Muscle of leg (tissue), 11 donors: ENCODE results near the gene RPS6KB2. TPM values are rescaled to one million over a fixed set of nuclear protein-coding genes. Genes with fewer than 3 reads are reported as not detected.
A peak's percentile ranks its signal among the peaks of the same experiment; 100 is the strongest.
"Not testable (repeated sequence)": the region's sequence is repeated elsewhere in the genome, so short reads cannot be mapped to it uniquely, and the experiment has no call there.

Experiments
- DNase-seq: peaks from one replicate; pipeline ENCODE4 v3.0.0; 2013
- H3K27ac ChIP-seq: one replicate; pipeline ENCODE4 v1.5.1; 2013; ENCODE audit warnings: mild to moderate bottlenecking, low read length, control low read depth
- H3K27me3 ChIP-seq: one replicate; pipeline ENCODE4 v1.6.1; 2013; ENCODE audit warnings: low read length; ENCODE audit not compliant: control insufficient read depth, insufficient read depth
- H3K36me3 ChIP-seq: one replicate; pipeline ENCODE4 v1.6.1; 2013; ENCODE audit warnings: low read length; ENCODE audit not compliant: control insufficient read depth, insufficient read depth
- H3K4me1 ChIP-seq: one replicate; pipeline ENCODE4 v1.6.1; 2013; ENCODE audit warnings: low read length; ENCODE audit not compliant: control insufficient read depth, insufficient read depth
- H3K4me3 ChIP-seq: one replicate; pipeline ENCODE4 v1.5.1; 2013; ENCODE audit warnings: low read length, control low read depth
- H3K9me3 ChIP-seq: replicated peaks from 2 replicates; pipeline ENCODE4 v1.6.1; 2013; ENCODE audit warnings: low read depth, low read length; ENCODE audit not compliant: control insufficient read depth
- WGBS: methylation state at CpG from one replicate; pipeline ENCODE4 v1.1.5; 2013; ENCODE audit warnings: missing lambda C conversion rate; ENCODE audit not compliant: insufficient coverage; 5-methylcytosine and 5-hydroxymethylcytosine counted together
- polyA plus RNA-seq, 8 donors: library from polyadenylated mRNA; unstranded; fragments of 120-200 nt; gene quantifications; one replicate each; pipeline versions ENCODE4 v1.2.1 to v1.2.3, GENCODE V29; 2013; ENCODE audit warnings: inconsistent platforms in 1 of 8, low replicate concordance in 1 of 8; ENCODE audit not compliant: insufficient read length in 8 of 8, insufficient read depth in 1 of 8
- total RNA-seq: library from RNA; stranded (reverse); fragments of 120-200 nt; gene quantifications from one replicate; pipeline ENCODE4 v1.2.4, GENCODE V29; 2013

The RPS6KB2 gene
- total and polyA plus RNA-seq, 9 donors: 27.9 to 45.5 (median 37.7) TPM

DNA sequence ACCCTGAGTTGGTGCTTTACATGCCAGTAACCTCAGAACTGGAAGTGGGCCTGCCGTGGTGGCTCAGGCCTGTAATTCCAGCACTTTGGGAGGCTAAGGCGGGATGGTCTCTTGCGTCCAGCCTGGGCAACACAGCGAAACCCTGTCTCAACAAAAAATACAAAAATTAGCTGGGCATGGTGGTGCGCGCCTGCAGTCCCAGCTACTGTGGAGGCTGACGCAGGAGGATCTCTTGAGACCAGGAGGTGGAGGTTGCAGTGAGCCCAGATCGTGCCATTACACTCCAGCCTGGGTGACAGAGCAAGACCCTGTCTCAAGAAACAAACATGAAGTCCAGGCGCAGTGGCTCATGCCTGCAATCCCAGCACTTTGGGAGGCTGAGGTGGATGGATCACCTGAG is 25.2 kb upstream of the RPS6KB2 start:
- not testable (repeated sequence) for H3K4me3 ChIP-seq, H3K27me3 ChIP-seq, H3K27ac ChIP-seq, H3K9me3 ChIP-seq, DNase-seq
- H3K36me3 ChIP-seq: peaks cover 23% of the 10 kb centered on the region
- peaks cover 39% of the 10 kb centered on the region for H3K4me1 ChIP-seq
- WGBS: 94% methylated on average over 5 of the region's 9 CpGs

GRCh38 chr11:67404515-67405195 is 23.6 kb upstream of the RPS6KB2 start:
- Histone ChIP-seq H3K27ac (no peak overlapping the region), H3K27me3 (peaks cover 14% of the 10 kb centered on the region), H3K4me1 (peaks cover 47% of the 10 kb centered on the region), H3K4me3 (peak overlapping the region; percentile 15), H3K9me3 (no peaks in the 10 kb centered on the region), H3K36me3 (peaks cover 7% of the 10 kb centered on the region)
- no peak for DNase-seq
- WGBS: 65% methylated on average over 10 of the region's 13 CpGs

DNA sequence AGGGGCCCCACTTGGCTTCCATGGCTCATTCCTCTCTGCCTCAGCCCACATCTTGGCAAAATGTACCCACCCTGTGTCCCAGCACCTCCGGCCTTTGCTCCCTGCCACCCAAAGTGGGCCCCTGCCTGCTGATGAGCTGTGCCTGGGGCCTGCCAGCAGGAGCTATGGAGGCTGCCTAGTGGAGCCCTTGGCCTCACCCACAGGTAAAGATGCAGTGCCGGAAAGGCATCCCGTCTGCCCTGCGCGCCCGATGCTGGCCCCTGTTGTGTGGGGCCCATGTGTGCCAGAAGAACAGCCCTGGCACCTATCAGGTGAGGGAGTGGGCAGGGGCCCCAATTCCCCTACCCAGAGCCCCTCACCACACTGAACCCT is 23.1 kb upstream of the RPS6KB2 start:
- WGBS: 82% methylated on average over 2 of the region's 6 CpGs
- peaks cover 19% of the 10 kb centered on the region for H3K27me3 ChIP-seq
- H3K27ac ChIP-seq: no peak overlapping the region
- H3K9me3 ChIP-seq: no peaks in the 10 kb centered on the region
- H3K36me3 ChIP-seq: peaks cover 5% of the 10 kb centered on the region
- H3K4me3 ChIP-seq: no peak overlapping the region
- H3K4me1 ChIP-seq: peaks cover 48% of the 10 kb centered on the region
- no peak for DNase-seq

DNA sequence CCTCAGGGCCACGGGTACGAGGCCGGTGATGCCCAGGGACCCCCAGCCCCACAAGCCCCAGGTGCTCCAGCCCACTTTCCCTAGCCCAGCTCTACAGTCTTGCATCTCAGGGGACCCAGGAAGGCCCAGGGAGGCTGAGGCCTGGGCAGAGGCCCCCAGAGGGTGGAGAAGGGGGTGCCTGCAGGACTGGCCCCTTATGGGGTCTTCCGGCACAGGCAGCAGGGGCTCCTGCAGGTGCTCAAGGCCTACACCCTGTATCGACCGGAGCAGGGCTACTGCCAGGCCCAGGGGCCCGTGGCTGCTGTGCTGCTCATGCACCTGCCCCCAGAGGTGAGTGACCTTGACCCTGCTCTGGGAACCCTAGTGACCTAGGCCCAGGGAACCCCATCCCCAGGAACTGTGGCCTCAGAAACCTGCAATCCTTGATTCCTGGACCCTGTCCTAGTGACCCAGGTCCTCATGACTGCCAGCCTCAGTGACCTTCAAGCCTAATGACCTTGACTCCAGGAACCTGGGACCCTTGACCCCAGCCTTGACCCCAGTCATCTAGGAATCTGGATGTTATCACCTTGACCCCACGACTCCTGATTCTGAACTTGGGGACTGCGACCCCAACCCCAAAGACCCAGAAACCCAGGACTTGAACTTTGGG is 22.5 kb upstream of the RPS6KB2 start:
- Histone ChIP-seq H3K4me1 (peaks cover 48% of the 10 kb centered on the region), H3K4me3 (no peak overlapping the region), H3K9me3 (no peaks in the 10 kb centered on the region), H3K27ac (no peak overlapping the region), H3K27me3 (peaks cover 25% of the 10 kb centered on the region), H3K36me3 (no peaks in the 10 kb centered on the region)
- WGBS: 80% methylated on average over 6 of the region's 9 CpGs
- DNase-seq: no peak

- Histone ChIP-seq H3K27ac (no peak overlapping the region), H3K4me1 (peaks cover 49% of the 10 kb centered on the region), H3K36me3 (no peaks in the 10 kb centered on the region), H3K9me3 (no peaks in the 10 kb centered on the region), H3K4me3 (no peak overlapping the region), H3K27me3 (peaks cover 32% of the 10 kb centered on the region)
- no peak for DNase-seq
- WGBS: 85% methylated on average over 16 of the region's 18 CpGs
Measured at GRCh38 chr11:67406420-67406968, 21.8 kb upstream of the RPS6KB2 start.

GRCh38 chr11:67406969-67407687 is 21.2 kb upstream of the RPS6KB2 start:
- H3K27me3 ChIP-seq: peaks cover 38% of the 10 kb centered on the region
- no peak overlapping the region for H3K27ac ChIP-seq
- H3K4me1 ChIP-seq: peaks cover 47% of the 10 kb centered on the region
- H3K9me3 ChIP-seq: no peaks in the 10 kb centered on the region
- no peak overlapping the region for H3K4me3 ChIP-seq
- no peak for DNase-seq
- 54% methylated on average over 5 of the region's 12 CpGs for WGBS
- no peaks in the 10 kb centered on the region for H3K36me3 ChIP-seq

DNA sequence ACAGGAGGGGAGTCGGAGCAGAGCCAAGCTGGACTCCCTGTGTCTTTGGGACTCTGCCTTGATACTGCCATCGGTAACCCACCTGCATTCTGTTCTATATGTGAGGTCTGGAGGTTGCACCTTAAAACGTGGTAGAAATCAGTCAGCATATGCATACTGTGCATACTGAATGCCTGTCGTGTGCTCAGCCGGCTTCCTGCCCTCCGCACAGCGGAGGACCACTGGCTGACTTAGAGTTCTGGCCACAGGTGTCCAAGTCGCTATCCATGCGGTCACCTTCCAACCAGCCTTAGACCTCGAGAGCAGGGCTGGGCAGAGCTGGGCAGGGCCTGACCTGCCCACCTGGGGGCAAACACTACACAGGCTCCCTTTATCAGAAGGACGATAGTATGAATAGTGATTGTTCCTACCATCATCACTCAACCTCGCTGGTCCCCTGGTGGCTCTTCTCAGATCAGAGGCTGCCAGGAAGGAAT is 20.6 kb upstream of the RPS6KB2 start:
- 59% methylated on average over 7 of the region's 12 CpGs for WGBS
- no peaks in the 10 kb centered on the region for H3K9me3 ChIP-seq
- no peak for DNase-seq
- no peak overlapping the region for H3K4me3 ChIP-seq
- no peak overlapping the region for H3K27ac ChIP-seq
- peaks cover 45% of the 10 kb centered on the region for H3K4me1 ChIP-seq
- no peaks in the 10 kb centered on the region for H3K36me3 ChIP-seq
- H3K27me3 ChIP-seq: peaks cover 39% of the 10 kb centered on the region

DNA sequence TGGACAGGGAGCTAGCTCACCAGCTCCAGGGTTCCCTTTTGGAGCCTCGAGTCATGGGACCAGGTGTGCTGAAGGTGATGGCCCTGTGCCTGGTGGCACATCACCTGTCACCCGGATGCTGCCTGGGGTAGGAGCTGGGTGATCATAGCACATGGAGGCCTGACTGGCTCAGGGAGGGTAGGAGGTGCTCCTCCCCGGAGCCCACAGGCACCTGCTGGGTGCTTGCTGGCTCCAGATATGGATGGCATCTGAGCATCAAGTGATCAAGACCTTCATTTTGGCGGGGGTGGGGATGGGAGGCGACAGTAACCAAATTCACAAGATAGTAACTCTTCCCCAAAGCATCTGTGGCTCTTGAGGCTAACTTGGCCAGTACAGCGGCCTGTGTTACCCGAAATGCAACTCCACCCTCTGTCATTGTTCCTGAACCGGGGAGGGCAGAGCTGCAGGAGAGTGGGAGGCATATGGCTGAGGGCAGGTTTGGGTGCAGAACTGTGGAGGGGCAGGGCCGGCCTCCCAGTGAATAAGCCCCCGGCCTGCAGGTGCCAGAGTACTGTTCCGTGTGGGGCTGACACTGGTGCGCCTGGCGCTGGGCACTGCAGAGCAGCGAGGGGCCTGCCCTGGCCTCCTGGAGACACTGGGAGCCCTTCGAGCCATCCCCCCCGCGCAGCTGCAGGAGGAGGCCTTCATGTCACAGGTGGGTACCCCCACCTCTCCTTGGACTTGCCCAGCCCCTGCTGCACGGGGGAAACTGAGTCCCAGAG is 19.7 kb upstream of the RPS6KB2 start:
- Histone ChIP-seq H3K4me1 (peaks cover 50% of the 10 kb centered on the region), H3K4me3 (no peak overlapping the region), H3K27me3 (peaks cover 45% of the 10 kb centered on the region), H3K27ac (no peak overlapping the region), H3K36me3 (no peaks in the 10 kb centered on the region), H3K9me3 (no peaks in the 10 kb centered on the region)
- 75% methylated on average over 12 of the region's 18 CpGs for WGBS
- DNase-seq: no peak

DNA sequence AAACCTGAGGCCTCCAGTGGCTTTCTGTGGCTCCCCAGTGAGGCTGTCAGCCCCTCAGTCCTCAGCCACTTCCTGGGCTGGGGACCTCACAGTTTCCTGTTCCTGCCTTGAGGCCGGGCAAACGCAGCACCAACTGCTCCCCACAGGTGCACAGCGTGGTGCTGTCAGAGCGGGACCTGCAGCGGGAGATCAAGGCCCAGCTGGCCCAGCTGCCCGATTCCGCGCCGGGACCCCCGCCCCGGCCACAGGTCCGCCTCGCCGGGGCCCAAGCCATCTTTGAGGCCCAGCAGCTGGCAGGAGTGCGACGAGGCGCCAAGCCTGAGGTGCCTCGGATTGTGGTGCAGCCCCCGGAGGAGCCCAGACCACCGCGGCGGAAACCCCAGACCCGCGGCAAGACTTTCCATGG is 19.0 kb upstream of the RPS6KB2 start:
- WGBS: 48% methylated on average over 20 of the region's 24 CpGs
- Histone ChIP-seq H3K27ac (no peak overlapping the region), H3K36me3 (no peaks in the 10 kb centered on the region), H3K9me3 (no peaks in the 10 kb centered on the region), H3K4me3 (no peak overlapping the region), H3K27me3 (peaks cover 49% of the 10 kb centered on the region), H3K4me1 (peaks cover 51% of the 10 kb centered on the region)
- DNase-seq: no peak
